Measurements from ENCODE around the gene RALY.

- TF ChIP-seq CTCF (IDR thresholded peaks at IDR 0.05) (no peak), POLR2A (IDR thresholded peaks at IDR 0.05) (no peak)
These were observed 23.9 kb downstream of the RALY start for GRCh38 chr20:34017610-34018009.
